Left colon (tissue), 2 donors: ENCODE results near the gene RASGRF1. TPM values are rescaled to one million over a fixed set of nuclear protein-coding genes. Genes with fewer than 3 reads are reported as not detected.

ENCODE experiments used
- ATAC-seq: fragments of 200-7000 bp; cut with Tn5 transposase; one replicate; pipeline ENCODE4 v1.9.1; 2020; ENCODE audit warnings: mild to moderate bottlenecking, moderate library complexity
- DNase-seq, 2 donors: peaks; one replicate each; pipeline ENCODE4 v3.0.0-alpha.2; 2020
- intact Hi-C, 2 donors: fragments of 100-400 bp; cut with DNase I in 1 of 2; cut with micrococcal nuclease in 1 of 2; formaldehyde crosslinking; loops; one replicate each; pipeline versions ENCODE4 v1.11.2 to v1.14.0; 2022; cut with DNase I, micrococcal nuclease
- total RNA-seq, 2 donors: library from RNA; stranded (reverse); fragmentation: NEBNext Ultra II Directional; extraction: Animal tissue kit (Norgen Biotek cat#: 25700); gene quantifications; one replicate each; pipeline ENCODE4 v1.2.1, GENCODE V29; 2021
- donor health status: DM: no; HTN: no; CAD: no.
- donor health status: DM: yes; HTN: yes; CAD: no.

Gene RASGRF1
- total RNA-seq, 2 donors from 2014 or later, result 0.14 to 0.18 TPM

- ATAC-seq, result no peak
- DNase-seq, result no peak
- intact Hi-C loops, result no loop called here
Measured at GRCh38 chr15:79105141-79105540, 14.6 kb upstream of the RASGRF1 start.

- ATAC-seq (no peak), DNase-seq (no peak)
- intact Hi-C loops, result no loop called here
Measured at GRCh38 chr15:79102595-79102994, 12.0 kb upstream of the RASGRF1 start.

- ATAC-seq (no peak), DNase-seq (no peak)
- intact Hi-C loops, result no loop called here
Measured at GRCh38 chr15:79101866-79102581, 11.4 kb upstream of the RASGRF1 start.

GRCh38 chr15:79099692-79100091 lies 9.1 kb upstream of the RASGRF1 start:
- ATAC-seq (no peak), DNase-seq (no peak)
- intact Hi-C loops, result no loop called here

GRCh38 chr15:79094611-79095021 lies 4.0 kb upstream of the RASGRF1 start:
- DNase-seq (no peak), ATAC-seq (no peak)
- intact Hi-C loops, result no loop called here

- no peak for DNase-seq
- no peak for ATAC-seq
- intact Hi-C loops, result no loop called here
Measured at GRCh38 chr15:79093352-79093935, 2.9 kb upstream of the RASGRF1 start.

- DNase-seq (no peak), ATAC-seq (no peak)
- intact Hi-C loops, result no loop called here
Measured at GRCh38 chr15:79092382-79092781, 1.8 kb upstream of the RASGRF1 start.

GRCh38 chr15:79091204-79091867 lies 756 bp upstream of the RASGRF1 start:
- ATAC-seq, result no peak
- intact Hi-C loops, result no loop called here
- no peak for DNase-seq

GRCh38 chr15:79089890-79090486 lies 592 bp downstream of the RASGRF1 start:
- intact Hi-C loops, result no loop called here
- DNase-seq, result no peak
- ATAC-seq, result no peak

GRCh38 chr15:79089331-79089889 lies 1.2 kb downstream of the RASGRF1 start:
- no peak for ATAC-seq
- intact Hi-C loops, result no loop called here
- DNase-seq, result no peak

- ATAC-seq (no peak), DNase-seq (no peak)
- intact Hi-C loops, result no loop called here
Measured at GRCh38 chr15:79088426-79089205, 2.0 kb downstream of the RASGRF1 start.

- ATAC-seq, result no peak
- intact Hi-C loops, result no loop called here
- no peak for DNase-seq
Measured at GRCh38 chr15:79086814-79087213, 3.8 kb downstream of the RASGRF1 start.

- no peak for DNase-seq
- no peak for ATAC-seq
- intact Hi-C loops, result no loop called here
Measured at GRCh38 chr15:79084308-79084968, 6.1 kb downstream of the RASGRF1 start.

GRCh38 chr15:79083154-79083553 lies 7.4 kb downstream of the RASGRF1 start:
- ATAC-seq (no peak), DNase-seq (no peak)
- intact Hi-C loops, result no loop called here

- ATAC-seq, result no peak
- DNase-seq, result no peak
- intact Hi-C loops, result no loop called here
Measured at GRCh38 chr15:79082363-79083070, 8.1 kb downstream of the RASGRF1 start.

GRCh38 chr15:79078763-79079410 lies 11.7 kb downstream of the RASGRF1 start:
- DNase-seq (no peak), ATAC-seq (no peak)
- intact Hi-C loops, result no loop called here

GRCh38 chr15:79078003-79078402 lies 12.6 kb downstream of the RASGRF1 start:
- intact Hi-C loops, result no loop called here
- ATAC-seq (no peak), DNase-seq (peak in 1 of 2 donors; percentile 10)
